GM19397 (cell line): ENCODE results near the gene SLC44A3.

Source experiments
- ATAC-seq: cut with Tn5 transposase; IDR thresholded peaks from one replicate; pipeline ENCODE4 v1.9.1; 2021; ENCODE audit warnings: mild to moderate bottlenecking, moderate library complexity; ENCODE audit not compliant: unreplicated experiment

SLC44A3 gene

GRCh38 chr1:94901841-94902240 is 81.7 kb downstream of the SLC44A3 start:
- ATAC-seq, result no peak

GRCh38 chr1:94903280-94904009 is 83.3 kb downstream of the SLC44A3 start:
- no peak for ATAC-seq

DNA sequence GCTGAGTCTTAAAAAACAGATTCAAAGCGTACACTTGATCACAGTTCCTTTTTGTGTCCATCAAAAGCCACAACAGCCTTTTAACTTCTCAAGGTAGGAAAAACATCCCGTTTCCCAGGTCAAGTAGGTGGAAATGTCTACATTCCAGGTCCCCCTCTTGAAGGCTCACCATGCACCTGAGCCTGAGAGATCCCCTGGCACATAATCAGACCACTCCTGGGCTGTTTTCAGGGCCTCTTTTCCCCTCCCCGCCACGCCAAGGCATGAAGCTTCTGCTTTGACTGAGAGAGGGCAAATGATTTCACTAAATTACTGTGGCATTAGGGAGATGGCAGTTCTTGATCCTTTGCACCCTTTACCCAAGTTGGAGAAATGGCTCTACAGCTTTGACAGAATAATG is 85.0 kb downstream of the SLC44A3 start:
- no peak for ATAC-seq

DNA sequence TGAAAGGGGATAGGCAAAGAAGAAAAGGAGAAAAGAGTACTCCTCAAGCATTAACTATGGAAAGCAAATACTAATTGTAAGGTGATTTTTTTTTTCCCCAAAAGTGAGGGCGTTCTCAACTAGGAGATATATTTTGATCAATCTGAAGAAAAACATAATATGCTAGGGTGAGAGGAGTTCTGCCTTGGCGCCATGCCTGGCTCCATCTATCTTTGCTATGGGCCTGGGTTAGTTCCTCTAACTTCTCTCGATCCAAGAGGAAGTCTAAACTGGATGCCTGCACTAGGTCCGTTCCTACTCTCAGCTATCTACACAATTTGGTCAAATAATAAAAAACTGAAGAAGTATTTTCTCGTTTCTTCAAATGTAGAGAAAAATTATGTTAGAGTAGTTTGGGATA is 86.2 kb downstream of the SLC44A3 start:
- ATAC-seq, result no peak

- ATAC-seq, result no peak
These were observed 87.0 kb downstream of the SLC44A3 start for GRCh38 chr1:94907136-94907535.

- no peak for ATAC-seq
These were observed 88.0 kb downstream of the SLC44A3 start for GRCh38 chr1:94908190-94908589.

- ATAC-seq, result no peak
These were observed 88.8 kb downstream of the SLC44A3 start for GRCh38 chr1:94908965-94909364.

DNA sequence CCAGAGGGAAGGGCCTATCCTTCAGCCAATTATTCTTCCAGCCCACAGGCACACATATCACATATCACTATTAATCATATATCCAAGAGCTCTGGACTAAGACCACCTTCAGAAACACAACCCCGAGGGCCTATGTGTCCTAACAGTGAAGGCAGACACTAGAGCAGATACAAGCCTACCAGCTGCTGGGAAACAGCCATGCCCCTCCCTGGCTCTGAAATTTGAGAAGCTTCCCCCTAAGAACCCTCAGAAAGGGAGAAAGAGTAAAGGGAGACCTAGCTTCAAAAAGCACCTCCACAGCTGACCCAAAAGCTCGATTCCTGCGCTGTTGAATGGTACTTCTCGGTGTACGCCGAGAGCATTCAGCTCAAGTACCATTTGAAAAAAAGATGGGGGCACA is 89.3 kb downstream of the SLC44A3 start:
- no peak for ATAC-seq

- ATAC-seq, result no peak
These were observed 92.4 kb downstream of the SLC44A3 start for GRCh38 chr1:94912263-94913184.

GRCh38 chr1:94917251-94917650 is 97.1 kb downstream of the SLC44A3 start:
- no peak for ATAC-seq

DNA sequence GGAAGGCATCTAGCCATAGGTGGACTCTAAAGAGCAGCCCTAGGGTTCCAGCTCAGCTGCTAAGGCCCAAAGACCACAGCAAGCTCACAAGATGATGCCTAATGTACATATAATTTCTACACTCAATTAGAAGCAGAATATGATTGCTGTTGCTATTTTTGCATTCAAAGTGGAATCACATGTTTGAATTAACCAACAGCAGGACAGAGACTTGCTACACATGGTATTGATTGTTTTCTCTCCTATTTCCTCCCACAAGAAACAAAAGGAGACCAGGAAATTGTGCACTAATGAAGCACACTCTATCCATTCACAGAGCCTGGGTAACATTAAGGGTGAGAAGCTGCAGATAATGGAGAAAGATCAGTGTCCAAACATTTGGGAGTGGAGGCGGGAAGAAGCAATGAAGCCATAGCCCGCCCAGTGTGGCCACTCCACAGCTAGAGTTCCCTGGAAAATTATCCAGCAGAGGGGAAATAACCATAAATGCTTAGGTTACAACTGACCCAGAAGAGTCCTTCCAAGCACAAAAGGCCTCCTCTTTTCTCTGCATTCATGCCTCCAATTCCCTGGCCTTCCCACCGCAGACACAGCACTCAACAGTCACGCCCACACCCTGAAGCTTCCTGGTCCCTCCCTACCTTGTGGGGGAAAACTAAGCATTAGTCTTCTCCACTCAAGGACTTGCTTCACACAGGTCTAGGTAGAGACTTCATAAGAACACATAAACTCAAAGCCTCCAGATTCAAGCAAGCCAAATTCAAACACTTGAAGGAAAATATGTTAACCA is 99.3 kb downstream of the SLC44A3 start:
- no peak for ATAC-seq

- ATAC-seq, result no peak
These were observed 99.9 kb downstream of the SLC44A3 start for GRCh38 chr1:94920061-94920460.

DNA sequence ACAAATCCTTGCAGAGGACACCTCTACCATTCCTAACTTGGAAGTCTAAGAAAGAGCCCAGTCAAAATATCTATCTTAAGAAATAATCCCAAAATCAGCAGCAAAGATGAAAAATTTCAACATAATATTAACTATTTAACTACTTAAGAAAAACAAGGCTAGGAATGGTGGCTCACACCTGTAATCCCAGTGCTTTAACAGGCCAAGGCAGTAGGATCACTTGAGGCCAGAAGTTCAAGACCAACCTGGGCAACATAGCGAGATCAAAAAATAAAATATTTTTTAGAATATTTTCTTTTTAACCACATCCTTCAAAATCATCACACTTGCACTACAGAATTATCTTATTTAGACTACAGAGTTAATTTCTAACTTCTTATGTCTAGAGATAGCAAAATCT is 101.8 kb downstream of the SLC44A3 start:
- no peak for ATAC-seq

- ATAC-seq, result no peak
These were observed 102.7 kb downstream of the SLC44A3 start for GRCh38 chr1:94922761-94923331.

GRCh38 chr1:94925004-94925403 is 104.8 kb downstream of the SLC44A3 start:
- ATAC-seq, result no peak

DNA sequence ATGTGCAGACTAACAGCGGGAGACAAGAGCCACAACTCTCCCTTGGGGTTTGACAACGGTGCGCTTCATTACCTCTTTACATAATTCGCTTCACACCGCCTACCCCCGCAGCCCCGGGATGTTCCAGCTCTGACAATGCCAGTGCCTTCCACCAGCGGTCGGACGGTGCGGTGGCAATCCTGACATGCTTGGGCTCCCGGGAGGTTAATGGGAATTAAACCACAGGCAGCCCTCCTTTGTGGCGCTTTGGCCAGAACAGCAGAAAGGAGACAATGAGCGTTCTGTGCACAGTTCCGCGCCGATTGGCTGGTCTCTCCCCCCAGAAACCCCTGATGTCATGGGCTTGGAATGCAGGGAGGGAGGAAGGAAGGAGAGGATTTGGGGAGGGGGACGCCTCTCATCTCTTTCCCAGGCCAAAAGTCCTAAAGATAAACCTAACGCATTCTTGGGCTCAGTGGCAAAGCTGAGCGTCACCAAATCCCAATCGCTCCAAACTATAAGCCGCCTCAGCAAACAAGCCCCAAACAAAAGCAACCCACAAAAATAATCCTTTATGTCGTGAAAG is 105.5 kb downstream of the SLC44A3 start:
- no peak for ATAC-seq

GRCh38 chr1:94926126-94926914 is 106.2 kb downstream of the SLC44A3 start:
- peak; percentile 27 for ATAC-seq

DNA sequence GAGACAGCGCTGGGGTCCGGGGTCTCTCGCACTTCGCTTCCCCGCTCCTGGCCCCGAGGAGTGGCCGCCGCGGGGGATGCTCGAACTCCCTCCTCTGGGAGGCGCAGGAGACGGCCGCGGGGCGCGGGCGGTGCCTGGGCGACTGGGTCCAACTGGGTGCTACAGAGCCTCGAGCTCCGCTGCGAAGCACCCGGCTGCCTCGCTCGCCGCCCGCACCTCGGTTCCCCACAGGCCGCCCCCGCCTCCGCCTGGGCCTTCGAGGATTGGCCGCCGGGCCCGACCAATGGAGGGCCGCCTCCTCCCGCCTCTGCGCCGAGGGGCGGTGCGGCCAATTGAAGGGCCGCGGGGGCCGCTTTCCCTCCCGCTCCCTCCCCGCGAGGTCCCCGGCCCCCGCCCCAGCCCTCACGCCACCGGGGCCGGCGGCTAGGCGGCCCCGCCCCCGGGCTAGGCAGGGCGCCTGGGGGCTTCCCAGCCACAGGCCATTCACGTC is 106.8 kb downstream of the SLC44A3 start, which contains the start of gene CNN3:
CNN3 (minus strand) TSS at position 196 of the 490 bp plus-strand sequence. CDS start 216 bp downstream, outside the sequence.
- ATAC-seq, result peak; percentile 76

DNA sequence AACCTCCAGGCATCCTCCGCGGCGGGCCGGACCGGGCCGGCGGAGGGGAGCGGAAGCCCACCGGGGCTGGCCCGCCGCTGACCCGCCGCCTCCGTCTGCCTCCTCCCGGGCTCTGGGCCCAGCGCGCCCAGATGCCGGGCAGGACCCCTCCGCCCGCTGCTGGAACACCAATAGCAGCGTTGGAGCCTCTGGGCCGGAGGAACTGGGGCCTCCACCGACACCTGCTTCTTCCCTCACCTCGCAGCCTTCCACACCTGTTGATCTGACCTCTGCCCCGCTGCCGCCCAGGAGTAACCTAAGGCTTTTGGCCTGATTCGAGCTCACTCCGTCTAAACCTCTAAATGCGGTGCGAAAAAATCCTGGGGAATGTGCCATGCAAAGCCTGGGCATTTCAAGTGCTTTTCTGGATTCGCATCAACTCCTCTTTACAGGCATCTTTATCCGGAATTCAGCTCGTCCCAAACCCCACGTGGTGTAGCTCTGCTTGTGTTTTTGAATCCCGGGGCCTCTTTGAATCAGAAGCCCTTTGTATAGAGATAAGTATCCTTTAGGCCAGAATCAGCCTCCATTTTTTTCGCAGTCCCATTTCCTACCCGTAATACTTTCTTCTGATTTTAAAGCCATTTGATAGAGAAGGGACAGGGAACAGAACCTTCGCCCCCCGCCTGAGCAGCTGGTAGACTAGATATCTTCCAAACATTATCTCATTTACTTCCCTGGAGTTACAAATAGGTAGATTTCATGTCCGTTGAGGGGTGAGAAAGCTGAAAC is 107.4 kb downstream of the SLC44A3 start:
- ATAC-seq, result no peak
